Measurements from ENCODE around the gene KIRREL3. TPM values are rescaled to one million over a fixed set of nuclear protein-coding genes. Genes with fewer than 3 reads are reported as not detected.

Gene KIRREL3
- total and polyA plus RNA-seq, 2 of the 4 experiments (the other 2 are of a cell fraction), result 10.9 to 15.9 TPM

DNA sequence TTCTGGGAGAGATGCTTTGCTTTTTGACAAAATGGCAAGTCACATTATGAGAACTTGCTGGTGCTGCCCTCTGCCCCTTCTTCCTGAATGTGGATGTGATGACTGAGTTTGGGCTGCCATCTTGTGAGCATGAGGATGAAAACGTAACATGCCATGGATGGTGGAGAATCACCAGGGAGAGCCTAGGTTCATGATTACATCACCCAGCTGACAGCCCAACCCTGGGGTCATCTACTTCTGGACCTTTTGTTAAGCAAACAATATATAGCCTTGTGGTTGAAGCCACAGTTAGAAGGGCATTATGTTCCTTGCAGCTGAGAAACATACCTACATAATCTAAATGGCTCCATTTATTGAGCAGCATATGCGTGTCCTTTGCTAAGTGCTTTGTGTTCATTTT lies 321.5 kb downstream of the KIRREL3 start:
- no peak overlapping the region for H3K4me2 ChIP-seq (ENCODE audit: low read depth, low read length)
- ATAC-seq (ENCODE audit: low read depth), result no peak
- no peak overlapping the region for H4K8ac ChIP-seq (ENCODE audit: low read depth in 2 of 2, low read length in 2 of 2)
- no peak overlapping the region for H3K4me3 ChIP-seq (ENCODE audit: insufficient read depth, low read depth, low read length)
- H4K91ac ChIP-seq (ENCODE audit: insufficient read depth, low read depth, low read length), result no peak overlapping the region
- no peak overlapping the region for H3K9ac ChIP-seq (ENCODE audit: low read depth, low read length)
- H3K27me3 ChIP-seq (ENCODE audit: control insufficient read depth, insufficient read depth, low read length), result no peaks in the 10 kb centered on the region
- H2AFZ ChIP-seq (replicated peaks; ENCODE audit: low read length, poor library complexity), result no peak overlapping the region
- H2AK9ac ChIP-seq (replicated peaks; ENCODE audit: low read depth, low read length, poor library complexity), result no peak overlapping the region
- H2BK15ac ChIP-seq (ENCODE audit: low read depth, low read length), result no peak overlapping the region
- no peak overlapping the region for H4K5ac ChIP-seq (ENCODE audit: low read depth, low read length)
- ChIA-PET CTCF (interaction anchor here (1.0 kb wide), 1 partner anchor 71 kb away, joined by 3 read pairs; no protein-coding TSS in a partner anchor), POLR2A (ENCODE audit: unreplicated experiment) (no interaction called here)
- H4K20me1 ChIP-seq (ENCODE audit: insufficient read depth, low read length), result no peaks in the 10 kb centered on the region; the same call in 1 of the 2 replicates
- no peaks in the 10 kb centered on the region for H3K36me3 ChIP-seq (ENCODE audit: control insufficient read depth, insufficient read depth, low read length)
- no peaks in the 10 kb centered on the region for H3K4me1 ChIP-seq (ENCODE audit: control insufficient read depth, insufficient read depth, low read length)
- BruUV-seq (replicated peaks), result no TSS peak
- TF ChIP-seq MAFK (IDR thresholded peaks at IDR 0.05; ENCODE audit: low read depth, low read length) (no peak), MXI1 (IDR thresholded peaks at IDR 0.05; ENCODE audit: borderline replicate concordance, low read depth, low read length) (no peak), POLR2A (IDR thresholded peaks at IDR 0.05; ENCODE audit: low read depth, low read length) (no peak), RCOR1 (IDR thresholded peaks at IDR 0.05; ENCODE audit: insufficient replicate concordance, low read length) (no peak), MAZ (IDR thresholded peaks at IDR 0.05; ENCODE audit: borderline replicate concordance, low read depth, low read length) (no peak), RAD21 (IDR thresholded peaks at IDR 0.05; ENCODE audit: low read length) (no peak), SMC3 (IDR thresholded peaks at IDR 0.05; ENCODE audit: low read depth, low read length) (no peak), CHD1 (IDR thresholded peaks at IDR 0.05; ENCODE audit: low read depth, low read length) (no peak), NFE2L2 (IDR thresholded peaks at IDR 0.05; ENCODE audit: low read depth, low read length) (no peak), CEBPB (IDR thresholded peaks at IDR 0.05; ENCODE audit: low read depth, low read length) (no peak), FOS (IDR thresholded peaks at IDR 0.05; ENCODE audit: low read depth, low read length) (no peak)
- TF ChIP-seq, protein P1, sequence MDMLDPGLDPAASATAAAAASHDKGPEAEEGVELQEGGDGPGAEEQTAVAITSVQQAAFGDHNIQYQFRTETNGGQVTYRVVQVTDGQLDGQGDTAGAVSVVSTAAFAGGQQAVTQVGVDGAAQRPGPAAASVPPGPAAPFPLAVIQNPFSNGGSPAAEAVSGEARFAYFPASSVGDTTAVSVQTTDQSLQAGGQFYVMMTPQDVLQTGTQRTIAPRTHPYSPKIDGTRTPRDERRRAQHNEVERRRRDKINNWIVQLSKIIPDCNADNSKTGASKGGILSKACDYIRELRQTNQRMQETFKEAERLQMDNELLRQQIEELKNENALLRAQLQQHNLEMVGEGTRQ (IDR thresholded peaks at IDR 0.05; ENCODE audit: low read depth, low read length), result no peak
- TF ChIP-seq, protein P2, sequence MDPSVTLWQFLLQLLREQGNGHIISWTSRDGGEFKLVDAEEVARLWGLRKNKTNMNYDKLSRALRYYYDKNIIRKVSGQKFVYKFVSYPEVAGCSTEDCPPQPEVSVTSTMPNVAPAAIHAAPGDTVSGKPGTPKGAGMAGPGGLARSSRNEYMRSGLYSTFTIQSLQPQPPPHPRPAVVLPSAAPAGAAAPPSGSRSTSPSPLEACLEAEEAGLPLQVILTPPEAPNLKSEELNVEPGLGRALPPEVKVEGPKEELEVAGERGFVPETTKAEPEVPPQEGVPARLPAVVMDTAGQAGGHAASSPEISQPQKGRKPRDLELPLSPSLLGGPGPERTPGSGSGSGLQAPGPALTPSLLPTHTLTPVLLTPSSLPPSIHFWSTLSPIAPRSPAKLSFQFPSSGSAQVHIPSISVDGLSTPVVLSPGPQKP (IDR thresholded peaks at IDR 0.05; ENCODE audit: borderline replicate concordance, low read depth, low read length), result no peak
- TF ChIP-seq, protein P3, sequence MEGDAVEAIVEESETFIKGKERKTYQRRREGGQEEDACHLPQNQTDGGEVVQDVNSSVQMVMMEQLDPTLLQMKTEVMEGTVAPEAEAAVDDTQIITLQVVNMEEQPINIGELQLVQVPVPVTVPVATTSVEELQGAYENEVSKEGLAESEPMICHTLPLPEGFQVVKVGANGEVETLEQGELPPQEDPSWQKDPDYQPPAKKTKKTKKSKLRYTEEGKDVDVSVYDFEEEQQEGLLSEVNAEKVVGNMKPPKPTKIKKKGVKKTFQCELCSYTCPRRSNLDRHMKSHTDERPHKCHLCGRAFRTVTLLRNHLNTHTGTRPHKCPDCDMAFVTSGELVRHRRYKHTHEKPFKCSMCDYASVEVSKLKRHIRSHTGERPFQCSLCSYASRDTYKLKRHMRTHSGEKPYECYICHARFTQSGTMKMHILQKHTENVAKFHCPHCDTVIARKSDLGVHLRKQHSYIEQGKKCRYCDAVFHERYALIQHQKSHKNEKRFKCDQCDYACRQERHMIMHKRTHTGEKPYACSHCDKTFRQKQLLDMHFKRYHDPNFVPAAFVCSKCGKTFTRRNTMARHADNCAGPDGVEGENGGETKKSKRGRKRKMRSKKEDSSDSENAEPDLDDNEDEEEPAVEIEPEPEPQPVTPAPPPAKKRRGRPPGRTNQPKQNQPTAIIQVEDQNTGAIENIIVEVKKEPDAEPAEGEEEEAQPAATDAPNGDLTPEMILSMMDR (conservative IDR thresholded peaks at IDR 0.05; ENCODE audit: low read depth, low read length), result no peak
- no peak overlapping the region for H3K56ac ChIP-seq (ENCODE audit: extremely low read depth, insufficient read depth, low read length)
- no peak overlapping the region for H3K23ac ChIP-seq (ENCODE audit: low read depth, low read length)
- no peaks in the 10 kb centered on the region for H3K9me3 ChIP-seq (ENCODE audit: control insufficient read depth, insufficient read depth, low read length)
- in situ Hi-C loops (cut with MboI; ENCODE audit: low sequenced_read_pairs) (no loop called here), intact Hi-C loops (cut with micrococcal nuclease) (no loop called here), dilution Hi-C loops (cut with HindIII; ENCODE audit: low sequenced_read_pairs, unreplicated experiment) (no loop called here)
- no peak overlapping the region for H2AK5ac ChIP-seq (ENCODE audit: low read depth, low read length)
- H2BK120ac ChIP-seq (ENCODE audit: low read depth, low read length), result no peak overlapping the region
- no peak for DNase-seq
- no peak overlapping the region for H2BK5ac ChIP-seq (ENCODE audit: low read depth, low read length, poor library complexity, severe bottlenecking)
- H3K79me1 ChIP-seq (ENCODE audit: low read depth in 1 of 2, low read length in 2 of 2), result no peaks in the 10 kb centered on the region
- no peak overlapping the region for H2BK20ac ChIP-seq (ENCODE audit: low read depth, low read length)
- no peak overlapping the region for H3K14ac ChIP-seq (replicated peaks; ENCODE audit: low read depth, low read length)
- H3K27ac ChIP-seq (ENCODE audit: insufficient read depth, low read length), result no peak overlapping the region
- H3K9me1 ChIP-seq (ENCODE audit: insufficient read depth, low read length), result no peaks in the 10 kb centered on the region
- WGBS, 2 experiments (ENCODE audit: extremely low coverage in 2 of 2, insufficient read length in 1 of 2), result no CpG with 5 or more reads among the region's 2 CpGs
- no peak overlapping the region for H3K18ac ChIP-seq (ENCODE audit: low read depth, low read length)
- no peak overlapping the region for H3K4ac ChIP-seq (ENCODE audit: low read depth, low read length)

Measured in IMR-90 (cell line).